ENCODE data around the gene ZNF541.
A peak's percentile ranks its signal among the peaks of the same experiment; 100 is the strongest.

ZNF541 gene

GRCh38 chr19:47573071-47574026 is at the start of gene ZNF541:
TSS of gene ZNF541 (minus strand) at chr19:47573148. CDS start at chr19:47555856, 17,292 bp downstream.
- DNase-seq (ENCODE audit: low spot score) = no peak

GRCh38 chr19:47619763-47620162 is 46.8 kb upstream of the ZNF541 start:
- DNase-seq (ENCODE audit: low spot score) = no peak

- DNase-seq (ENCODE audit: low spot score) = no peak
Measured at GRCh38 chr19:47618771-47619170, 45.8 kb upstream of the ZNF541 start.

- DNase-seq (ENCODE audit: low spot score) = no peak
Measured at GRCh38 chr19:47615714-47616113, 42.8 kb upstream of the ZNF541 start.

GRCh38 chr19:47615230-47615629 is 42.3 kb upstream of the ZNF541 start:
- no peak for DNase-seq (ENCODE audit: low spot score)

- no peak for DNase-seq (ENCODE audit: low spot score)
Measured at GRCh38 chr19:47614559-47614958, 41.6 kb upstream of the ZNF541 start.

GRCh38 chr19:47614021-47614295 is 41.0 kb upstream of the ZNF541 start:
- DNase-seq (ENCODE audit: low spot score) = no peak

GRCh38 chr19:47613165-47614020 is 40.4 kb upstream of the ZNF541 start:
- no peak for DNase-seq (ENCODE audit: low spot score)

- DNase-seq (ENCODE audit: low spot score) = no peak
Measured at GRCh38 chr19:47610902-47611301, 38.0 kb upstream of the ZNF541 start.

- DNase-seq (ENCODE audit: low spot score) = no peak
Measured at GRCh38 chr19:47609906-47610894, 37.3 kb upstream of the ZNF541 start.

- peak; percentile 82 for DNase-seq (ENCODE audit: low spot score)
Measured at GRCh38 chr19:47608969-47609905, 36.3 kb upstream of the ZNF541 start, which contains the start of gene BICRA. TSS of gene BICRA (plus strand) at chr19:47609134. CDS start at chr19:47673575, 64,441 bp downstream.

- peak; percentile 96 for DNase-seq (ENCODE audit: low spot score)
Measured at GRCh38 chr19:47608074-47608918, 35.3 kb upstream of the ZNF541 start.

- no peak for DNase-seq (ENCODE audit: low spot score)
Measured at GRCh38 chr19:47607564-47608073, 34.7 kb upstream of the ZNF541 start.

- peak; percentile 25 for DNase-seq (ENCODE audit: low spot score)
Measured at GRCh38 chr19:47603706-47604565, 31.0 kb upstream of the ZNF541 start.

- DNase-seq (ENCODE audit: low spot score) = peak; percentile 23
Measured at GRCh38 chr19:47601180-47601904, 28.4 kb upstream of the ZNF541 start.

GRCh38 chr19:47600246-47601179 is 27.6 kb upstream of the ZNF541 start:
- peak; percentile 99 for DNase-seq (ENCODE audit: low spot score)

Data from NAMALWA (cell line).